PC-3 (cell line): ENCODE measurements around the gene KL.

Experiments
- CTCF ChIP-seq: fragments of 300-600 bp; sonication (generic); conservative IDR thresholded peaks from 2 replicates; pipeline ENCODE4 v1.5.1; 2017; ENCODE audit warnings: antibody characterized with exemption, low read depth, mild to moderate bottlenecking, low read length
- EZH2 ChIP-seq: fragments of 300-600 bp; sonication (generic); IDR thresholded peaks from one replicate; pipeline ENCODE4 v1.6.1; 2017; ENCODE audit warnings: antibody characterized with exemption, mild to moderate bottlenecking, low read length; ENCODE audit not compliant: unreplicated experiment

GRCh38 chr13:33092073-33092987 lies 76.1 kb downstream of the KL start:
- TF ChIP-seq CTCF (no peak), EZH2 (no peak)
